ENCODE results near the gene PYDC2.

Gene PYDC2

GRCh38 chr3:191431160-191431822 is 29.7 kb upstream of the PYDC2 start:
- H3K27ac ChIP-seq (ENCODE audit: low read length), result no peak overlapping the region

GRCh38 chr3:191432162-191432561 is 28.8 kb upstream of the PYDC2 start:
- H3K4me3 ChIP-seq (ENCODE audit: low read length), result no peak overlapping the region
- H3K36me3 ChIP-seq (ENCODE audit: insufficient read depth, low read depth, low read length), result no peaks in the 10 kb centered on the region
- no peaks in the 10 kb centered on the region for H3K9me3 ChIP-seq (ENCODE audit: insufficient read depth, low read depth, low read length)
- H3K9ac ChIP-seq (ENCODE audit: low read depth, low read length), result no peak overlapping the region
- H3K4me1 ChIP-seq (ENCODE audit: insufficient read depth, low read length), result no peaks in the 10 kb centered on the region
- H3K27ac ChIP-seq (ENCODE audit: low read length), result no peak overlapping the region
- no peaks in the 10 kb centered on the region for H3K27me3 ChIP-seq (ENCODE audit: insufficient read depth, low read length)

More at GRCh38 chr3:191431160-191431822, 29.7 kb upstream of the PYDC2 start:
- H3K4me1 ChIP-seq (ENCODE audit: insufficient read depth, low read length), result no peaks in the 10 kb centered on the region
- H3K9ac ChIP-seq (ENCODE audit: low read depth, low read length), result no peak overlapping the region
- H3K36me3 ChIP-seq (ENCODE audit: insufficient read depth, low read depth, low read length), result no peaks in the 10 kb centered on the region
- H3K9me3 ChIP-seq (ENCODE audit: insufficient read depth, low read depth, low read length), result no peaks in the 10 kb centered on the region
- H3K27me3 ChIP-seq (ENCODE audit: insufficient read depth, low read length), result no peaks in the 10 kb centered on the region
- H3K4me3 ChIP-seq (ENCODE audit: low read length), result no peak overlapping the region

- H3K27ac ChIP-seq (ENCODE audit: low read length), result no peak overlapping the region
- no peak overlapping the region for H3K9ac ChIP-seq (ENCODE audit: low read depth, low read length)
- no peaks in the 10 kb centered on the region for H3K36me3 ChIP-seq (ENCODE audit: insufficient read depth, low read depth, low read length)
- no peak overlapping the region for H3K4me3 ChIP-seq (ENCODE audit: low read length)
- no peaks in the 10 kb centered on the region for H3K4me1 ChIP-seq (ENCODE audit: insufficient read depth, low read length)
- H3K27me3 ChIP-seq (ENCODE audit: insufficient read depth, low read length), result no peaks in the 10 kb centered on the region
- H3K9me3 ChIP-seq (ENCODE audit: insufficient read depth, low read depth, low read length), result no peaks in the 10 kb centered on the region
These were observed 26.9 kb upstream of the PYDC2 start for GRCh38 chr3:191434024-191434423.

- no peaks in the 10 kb centered on the region for H3K36me3 ChIP-seq (ENCODE audit: insufficient read depth, low read depth, low read length)
- H3K9me3 ChIP-seq (ENCODE audit: insufficient read depth, low read depth, low read length), result no peaks in the 10 kb centered on the region
- H3K27ac ChIP-seq (ENCODE audit: low read length), result no peak overlapping the region
- H3K9ac ChIP-seq (ENCODE audit: low read depth, low read length), result no peak overlapping the region
- no peaks in the 10 kb centered on the region for H3K27me3 ChIP-seq (ENCODE audit: insufficient read depth, low read length)
- no peak overlapping the region for H3K4me3 ChIP-seq (ENCODE audit: low read length)
- H3K4me1 ChIP-seq (ENCODE audit: insufficient read depth, low read length), result no peaks in the 10 kb centered on the region
These were observed 25.0 kb upstream of the PYDC2 start for GRCh38 chr3:191435981-191436380.

- H3K4me1 ChIP-seq (ENCODE audit: insufficient read depth, low read length), result no peaks in the 10 kb centered on the region
- no peak overlapping the region for H3K9ac ChIP-seq (ENCODE audit: low read depth, low read length)
- no peaks in the 10 kb centered on the region for H3K9me3 ChIP-seq (ENCODE audit: insufficient read depth, low read depth, low read length)
- no peaks in the 10 kb centered on the region for H3K27me3 ChIP-seq (ENCODE audit: insufficient read depth, low read length)
- H3K36me3 ChIP-seq (ENCODE audit: insufficient read depth, low read depth, low read length), result no peaks in the 10 kb centered on the region
- no peak overlapping the region for H3K27ac ChIP-seq (ENCODE audit: low read length)
- H3K4me3 ChIP-seq (ENCODE audit: low read length), result no peak overlapping the region
These were observed 22.7 kb upstream of the PYDC2 start for GRCh38 chr3:191438150-191438814.

GRCh38 chr3:191440532-191440931 is 20.4 kb upstream of the PYDC2 start:
- Histone ChIP-seq H3K4me1 (ENCODE audit: insufficient read depth, low read length) (no peaks in the 10 kb centered on the region), H3K4me3 (ENCODE audit: low read length) (no peak overlapping the region), H3K9me3 (ENCODE audit: insufficient read depth, low read depth, low read length) (no peaks in the 10 kb centered on the region), H3K27ac (ENCODE audit: low read length) (no peak overlapping the region), H3K36me3 (ENCODE audit: insufficient read depth, low read depth, low read length) (no peaks in the 10 kb centered on the region), H3K27me3 (ENCODE audit: insufficient read depth, low read length) (no peaks in the 10 kb centered on the region), H3K9ac (ENCODE audit: low read depth, low read length) (no peak overlapping the region)

- Histone ChIP-seq H3K9me3 (ENCODE audit: insufficient read depth, low read depth, low read length) (no peaks in the 10 kb centered on the region), H3K27ac (ENCODE audit: low read length) (no peak overlapping the region), H3K4me3 (ENCODE audit: low read length) (no peak overlapping the region), H3K4me1 (ENCODE audit: insufficient read depth, low read length) (no peaks in the 10 kb centered on the region), H3K36me3 (ENCODE audit: insufficient read depth, low read depth, low read length) (no peaks in the 10 kb centered on the region), H3K27me3 (ENCODE audit: insufficient read depth, low read length) (no peaks in the 10 kb centered on the region), H3K9ac (ENCODE audit: low read depth, low read length) (no peak overlapping the region)
These were observed 19.3 kb upstream of the PYDC2 start for GRCh38 chr3:191441687-191442086.

GRCh38 chr3:191444569-191444968 is 16.4 kb upstream of the PYDC2 start:
- no peaks in the 10 kb centered on the region for H3K4me1 ChIP-seq (ENCODE audit: insufficient read depth, low read length)
- H3K27ac ChIP-seq (ENCODE audit: low read length), result no peak overlapping the region
- no peaks in the 10 kb centered on the region for H3K36me3 ChIP-seq (ENCODE audit: insufficient read depth, low read depth, low read length)
- no peaks in the 10 kb centered on the region for H3K9me3 ChIP-seq (ENCODE audit: insufficient read depth, low read depth, low read length)
- H3K27me3 ChIP-seq (ENCODE audit: insufficient read depth, low read length), result no peaks in the 10 kb centered on the region
- H3K4me3 ChIP-seq (ENCODE audit: low read length), result no peak overlapping the region
- no peak overlapping the region for H3K9ac ChIP-seq (ENCODE audit: low read depth, low read length)

- no peak overlapping the region for H3K4me3 ChIP-seq (ENCODE audit: low read length)
- H3K4me1 ChIP-seq (ENCODE audit: insufficient read depth, low read length), result no peaks in the 10 kb centered on the region
- H3K27me3 ChIP-seq (ENCODE audit: insufficient read depth, low read length), result no peaks in the 10 kb centered on the region
- H3K27ac ChIP-seq (ENCODE audit: low read length), result no peak overlapping the region
- no peaks in the 10 kb centered on the region for H3K9me3 ChIP-seq (ENCODE audit: insufficient read depth, low read depth, low read length)
- no peaks in the 10 kb centered on the region for H3K36me3 ChIP-seq (ENCODE audit: insufficient read depth, low read depth, low read length)
- H3K9ac ChIP-seq (ENCODE audit: low read depth, low read length), result no peak overlapping the region
These were observed 11.7 kb upstream of the PYDC2 start for GRCh38 chr3:191449256-191449655.

- Histone ChIP-seq H3K27ac (ENCODE audit: low read length) (no peak overlapping the region), H3K4me1 (ENCODE audit: insufficient read depth, low read length) (no peaks in the 10 kb centered on the region), H3K9me3 (ENCODE audit: insufficient read depth, low read depth, low read length) (no peaks in the 10 kb centered on the region), H3K4me3 (ENCODE audit: low read length) (no peak overlapping the region), H3K36me3 (ENCODE audit: insufficient read depth, low read depth, low read length) (no peaks in the 10 kb centered on the region), H3K9ac (ENCODE audit: low read depth, low read length) (no peak overlapping the region), H3K27me3 (ENCODE audit: insufficient read depth, low read length) (no peaks in the 10 kb centered on the region)
These were observed 5.6 kb upstream of the PYDC2 start for GRCh38 chr3:191455257-191455952.

- Histone ChIP-seq H3K4me1 (ENCODE audit: insufficient read depth, low read length) (no peaks in the 10 kb centered on the region), H3K36me3 (ENCODE audit: insufficient read depth, low read depth, low read length) (no peaks in the 10 kb centered on the region), H3K27ac (ENCODE audit: low read length) (no peak overlapping the region), H3K27me3 (ENCODE audit: insufficient read depth, low read length) (no peaks in the 10 kb centered on the region), H3K9me3 (ENCODE audit: insufficient read depth, low read depth, low read length) (no peaks in the 10 kb centered on the region), H3K4me3 (ENCODE audit: low read length) (no peak overlapping the region), H3K9ac (ENCODE audit: low read depth, low read length) (no peak overlapping the region)
These were observed 603 bp upstream of the PYDC2 start for GRCh38 chr3:191460360-191460759.

GRCh38 chr3:191470080-191470479 is 9.1 kb downstream of the PYDC2 start:
- Histone ChIP-seq H3K9me3 (ENCODE audit: insufficient read depth, low read depth, low read length) (no peaks in the 10 kb centered on the region), H3K4me3 (ENCODE audit: low read length) (no peak overlapping the region), H3K9ac (ENCODE audit: low read depth, low read length) (no peak overlapping the region), H3K27ac (ENCODE audit: low read length) (no peak overlapping the region), H3K4me1 (ENCODE audit: insufficient read depth, low read length) (no peaks in the 10 kb centered on the region), H3K36me3 (ENCODE audit: insufficient read depth, low read depth, low read length) (no peaks in the 10 kb centered on the region), H3K27me3 (ENCODE audit: insufficient read depth, low read length) (no peaks in the 10 kb centered on the region)

Measured in iPS-20b (cell line).